OCI-M2 (cell line): ENCODE measurements around the gene GDPD2.

Experiments
- DNase-seq: peaks from one replicate; lab custom pipeline; 2025; ENCODE audit not compliant: unreplicated experiment; lab: John Stamatoyannopoulos, UW

The GDPD2 gene

DNA sequence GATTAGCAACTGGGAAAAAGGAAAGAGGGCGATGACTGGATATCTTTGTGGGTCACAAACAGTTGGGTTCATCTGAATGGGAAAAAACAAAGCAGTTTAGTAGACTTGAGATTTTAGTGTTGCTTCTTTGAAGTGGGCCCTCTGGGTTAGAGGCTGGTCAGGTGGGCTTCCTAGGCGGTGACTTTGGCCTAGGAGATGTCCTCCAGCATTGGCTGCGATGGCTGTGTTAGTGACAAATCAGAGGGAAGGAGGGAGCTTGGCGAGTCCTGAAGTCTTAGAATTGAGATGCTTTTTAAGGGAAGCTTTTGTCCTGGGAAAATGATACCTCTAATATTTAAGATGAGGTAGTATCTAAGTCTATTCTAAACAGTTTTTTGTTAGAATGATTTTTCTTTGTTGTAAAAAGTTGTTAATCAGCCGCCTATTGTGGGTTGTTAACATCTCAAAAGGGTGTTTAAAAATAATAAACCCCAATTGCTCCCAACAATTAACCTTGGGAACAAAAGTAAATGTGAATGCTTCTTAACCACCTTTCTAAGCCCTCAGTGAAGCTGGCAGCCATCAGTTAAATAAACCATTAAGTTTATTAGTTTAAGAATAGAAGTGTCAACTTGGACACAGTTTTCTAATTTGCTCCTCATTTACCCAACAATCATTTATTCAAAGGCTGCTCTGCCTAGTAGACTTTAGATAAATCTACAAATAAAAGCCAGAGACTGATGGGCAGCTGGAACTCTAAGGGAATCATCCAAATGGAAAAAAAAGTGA, 53.2 kb downstream of the GDPD2 start:
- no peak for DNase-seq

DNA sequence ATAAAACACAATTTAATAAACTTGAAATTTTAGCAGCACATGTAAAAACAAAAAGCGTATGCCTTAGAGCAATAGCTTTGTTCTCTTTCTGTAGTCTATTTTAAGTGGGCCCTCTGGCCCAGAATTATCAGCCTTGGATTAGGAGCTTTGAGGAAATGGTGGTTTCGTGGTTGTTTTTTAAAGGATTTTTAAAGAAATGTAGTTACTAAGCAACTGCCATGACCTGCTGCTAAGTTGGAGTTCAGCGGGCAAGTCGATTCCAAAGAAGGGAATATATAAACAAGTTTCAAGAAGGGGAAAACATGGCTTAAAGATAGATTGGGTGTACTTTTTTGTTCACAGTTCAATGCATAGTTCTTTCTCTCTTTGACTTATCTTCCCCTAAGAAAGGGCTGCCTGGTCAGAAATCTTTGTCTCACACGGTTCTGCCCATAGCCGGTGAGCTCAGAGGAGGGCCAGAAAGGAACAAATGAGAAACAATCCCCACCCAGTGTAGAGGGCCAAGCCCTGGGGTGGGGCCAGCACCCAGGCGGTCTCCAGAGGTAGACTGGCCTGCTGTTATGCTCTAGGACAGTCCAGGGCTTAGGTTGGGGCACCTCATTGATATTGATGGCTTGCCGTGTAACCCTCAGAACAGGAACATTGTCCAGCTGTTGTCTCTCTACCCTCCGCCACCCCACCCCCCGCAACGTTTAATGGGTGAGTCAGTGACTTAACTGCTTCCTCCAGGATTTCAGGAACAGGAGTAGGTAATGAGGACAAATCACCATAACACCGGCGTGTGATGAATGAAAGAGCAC, 54.0 kb downstream of the GDPD2 start:
- no peak for DNase-seq

- DNase-seq: no peak
Measured at GRCh38 chrX:70477734-70478075, 54.6 kb downstream of the GDPD2 start.

DNA sequence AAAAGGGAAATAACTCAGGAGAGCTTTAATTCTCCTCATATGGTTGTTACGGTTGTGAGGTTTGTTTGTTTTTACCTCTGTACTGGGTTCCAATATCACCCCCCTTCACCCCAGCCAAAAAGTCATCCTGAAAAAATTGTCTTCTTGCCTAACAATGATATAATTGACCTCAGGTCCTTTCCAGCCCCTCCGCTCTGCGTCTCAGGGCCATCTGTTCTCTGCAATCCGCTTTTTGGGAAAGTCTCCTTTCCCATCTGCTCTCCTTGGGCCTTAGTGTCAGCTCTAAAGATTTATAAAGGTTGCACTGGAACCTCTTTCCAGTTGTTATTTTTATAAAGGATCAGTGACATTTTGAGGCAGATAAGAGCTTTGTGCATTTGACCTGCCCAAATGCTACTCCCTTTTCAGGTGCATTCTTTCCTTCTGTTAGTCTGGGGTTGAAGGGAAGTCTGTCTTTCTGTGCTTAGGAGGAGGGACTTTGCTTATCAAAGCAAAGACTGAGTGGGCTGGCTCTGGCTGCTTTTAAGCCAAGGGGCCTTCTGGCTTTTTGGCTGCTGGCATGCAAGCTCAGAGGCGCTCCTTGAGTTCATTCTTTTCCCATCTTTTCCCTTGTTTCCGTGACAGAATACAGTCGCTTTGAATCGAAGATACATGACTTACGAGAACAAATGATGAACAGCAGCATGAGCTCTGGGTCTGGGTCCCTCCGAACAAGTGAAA, 55.6 kb downstream of the GDPD2 start:
- no peak for DNase-seq

DNA sequence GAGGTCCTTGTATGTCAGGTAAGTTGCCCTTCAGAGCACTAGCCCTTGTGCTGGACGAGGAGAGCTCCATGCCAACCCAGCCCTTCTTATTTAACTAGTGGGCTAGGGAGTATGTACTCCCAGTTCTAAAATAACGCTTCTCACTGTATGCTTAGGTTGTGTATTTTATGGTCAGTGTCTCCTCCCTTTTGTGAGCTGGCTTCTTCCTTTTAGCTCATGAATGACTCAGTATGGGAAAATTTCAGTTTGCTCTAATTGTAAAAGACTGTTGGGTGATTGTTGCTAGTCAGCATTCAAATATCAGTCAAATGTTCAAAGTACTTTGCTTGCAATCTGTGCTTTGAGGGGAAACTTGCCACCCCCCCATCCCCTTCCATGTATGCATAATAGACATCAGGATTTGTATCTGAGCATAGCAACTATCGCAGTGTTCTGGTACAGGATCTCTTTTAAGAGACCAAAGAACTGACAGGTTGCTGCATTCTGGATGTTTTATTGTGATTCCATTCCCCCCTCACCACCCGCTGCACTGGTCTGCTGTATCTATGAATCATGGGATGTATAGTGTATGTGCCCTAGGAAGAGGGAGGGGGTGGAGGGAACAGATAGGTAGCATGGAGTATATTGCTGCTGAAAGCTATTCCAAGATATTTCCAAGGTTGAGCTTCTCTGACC, 56.3 kb downstream of the GDPD2 start:
- DNase-seq: no peak

- DNase-seq: no peak
Measured at GRCh38 chrX:70479922-70480659, 57.0 kb downstream of the GDPD2 start.

- DNase-seq: no peak
Measured at GRCh38 chrX:70480660-70481018, 57.5 kb downstream of the GDPD2 start.

DNA sequence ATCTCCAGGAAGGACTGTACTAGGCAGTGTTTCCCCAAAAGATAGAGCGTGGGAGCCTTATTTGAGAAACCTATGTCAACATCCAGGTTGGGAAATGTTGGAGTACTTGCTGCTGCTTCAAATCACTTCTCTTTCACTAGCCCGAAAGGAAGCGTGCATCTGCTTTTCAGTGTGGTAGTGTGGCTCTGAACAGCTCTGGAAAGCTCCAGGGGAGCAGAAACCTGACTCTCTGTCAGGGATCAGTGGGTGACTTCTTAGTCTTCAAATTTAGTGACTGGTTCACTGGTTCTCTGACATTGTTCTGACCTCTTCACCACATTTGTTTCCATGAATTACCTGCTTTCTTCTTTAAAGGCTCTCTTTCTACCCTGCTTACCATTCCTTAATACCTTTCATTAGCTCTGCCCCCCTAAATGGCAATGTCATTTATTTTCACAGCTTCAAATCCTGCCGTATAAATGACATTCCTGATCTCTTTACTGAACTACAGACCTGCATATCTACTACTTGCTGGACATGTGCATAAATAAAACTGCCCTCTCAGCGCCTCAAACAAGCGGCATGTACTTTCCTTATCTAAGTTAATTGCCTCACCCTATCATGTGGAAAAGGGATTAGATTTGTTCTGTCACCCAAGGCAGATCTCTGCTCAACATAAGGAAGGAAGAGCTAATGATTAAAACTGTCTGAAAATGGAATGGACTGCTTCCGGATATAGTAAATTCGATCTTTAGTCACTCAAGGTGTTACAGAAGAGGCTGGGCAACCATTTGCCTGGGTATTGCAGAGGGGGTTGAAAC, 58.6 kb downstream of the GDPD2 start:
- no peak for DNase-seq

- no peak for DNase-seq
Measured at GRCh38 chrX:70482300-70482699, 59.2 kb downstream of the GDPD2 start.
